ENCODE measurements around the gene ADAM11. TPM values are rescaled to one million over a fixed set of nuclear protein-coding genes. Genes with fewer than 3 reads are reported as not detected.

Gene ADAM11
- total and polyA plus RNA-seq, 2 donors, result 0.81 to 1.9 TPM

DNA sequence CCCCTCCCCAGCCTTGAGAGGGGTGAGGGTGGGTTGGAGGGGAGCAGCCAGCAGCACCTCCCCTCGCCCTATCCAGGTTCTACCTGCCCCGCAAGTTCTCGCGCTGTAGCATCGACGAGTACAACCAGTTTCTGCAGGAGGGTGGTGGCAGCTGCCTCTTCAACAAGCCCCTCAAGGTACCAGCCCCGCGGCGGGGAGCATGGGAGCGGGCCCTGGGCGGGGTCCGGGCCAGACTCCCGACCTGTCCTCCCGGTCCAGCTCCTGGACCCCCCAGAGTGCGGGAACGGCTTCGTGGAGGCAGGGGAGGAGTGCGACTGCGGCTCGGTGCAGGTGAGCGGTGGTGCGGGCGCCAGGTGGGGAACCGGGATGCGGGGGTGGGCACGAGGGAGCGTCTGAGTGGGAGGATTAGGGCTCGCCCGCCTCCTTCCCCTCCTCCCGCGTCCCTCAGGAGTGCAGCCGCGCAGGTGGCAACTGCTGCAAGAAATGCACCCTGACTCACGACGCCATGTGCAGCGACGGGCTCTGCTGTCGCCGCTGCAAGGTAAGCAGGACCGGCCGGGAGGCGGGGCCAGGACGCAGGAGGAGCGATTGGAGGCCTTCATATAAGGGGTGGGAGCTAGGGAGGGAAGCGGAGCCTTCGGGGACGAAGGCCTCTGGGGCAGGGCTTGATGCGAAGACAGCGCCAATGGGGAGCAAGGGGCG, 16.5 kb downstream of the ADAM11 start:
- peak; percentile 95 for DNase-seq (ENCODE audit: extremely low spot score)
- no peaks in the 10 kb centered on the region for H3K4me1 ChIP-seq (ENCODE audit: insufficient read depth)
- H3K27ac ChIP-seq (ENCODE audit: low read depth), result no peak overlapping the region
- peak overlapping the region; percentile 41 for H3K4me3 ChIP-seq (ENCODE audit: low read depth, low read length)
- under 1% methylated on average over 48 of the region's 50 CpGs for WGBS
- H3K36me3 ChIP-seq (ENCODE audit: insufficient read depth), result no peaks in the 10 kb centered on the region

DNA sequence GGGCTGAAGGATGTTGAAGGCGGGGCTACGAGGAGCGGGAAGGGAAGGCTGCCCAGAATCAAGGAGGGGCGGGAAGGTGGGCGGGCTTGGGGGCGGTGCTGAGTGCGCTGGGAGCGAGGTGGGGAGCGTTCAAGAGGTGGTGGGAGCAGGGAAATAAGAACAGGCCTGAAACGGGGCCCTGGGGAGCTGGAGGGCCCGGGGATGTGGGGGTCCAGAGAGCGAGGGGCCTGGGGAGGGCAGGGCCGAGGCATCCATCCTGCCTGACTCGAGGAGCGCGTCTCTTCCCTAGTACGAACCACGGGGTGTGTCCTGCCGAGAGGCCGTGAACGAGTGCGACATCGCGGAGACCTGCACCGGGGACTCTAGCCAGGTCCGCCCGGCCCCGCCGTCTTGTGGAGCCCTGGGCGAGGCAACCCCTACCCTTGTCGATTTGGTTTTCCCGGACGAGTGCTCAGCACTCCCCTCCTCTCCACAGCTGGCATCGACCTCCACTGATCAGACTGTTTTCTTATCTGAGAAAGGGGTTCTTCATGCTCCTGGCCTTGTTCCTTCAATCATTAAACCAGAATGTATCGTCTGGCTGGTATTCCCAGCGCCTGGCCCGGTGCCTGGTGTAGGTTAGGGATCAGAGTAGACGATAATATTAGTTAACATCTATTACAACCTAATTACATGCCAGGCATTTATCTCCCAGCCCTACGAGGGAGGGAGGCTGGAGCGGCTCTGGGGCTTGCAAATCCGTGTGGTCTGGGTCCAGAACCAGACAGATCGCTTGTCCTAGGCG, 17.2 kb downstream of the ADAM11 start:
- 7% methylated on average over 43 of the region's 43 CpGs for WGBS
- Histone ChIP-seq H3K27ac (ENCODE audit: low read depth) (no peak overlapping the region), H3K36me3 (ENCODE audit: insufficient read depth) (no peaks in the 10 kb centered on the region), H3K4me3 (ENCODE audit: low read depth, low read length) (peak overlapping the region; percentile 35), H3K4me1 (ENCODE audit: insufficient read depth) (no peaks in the 10 kb centered on the region)
- DNase-seq (ENCODE audit: extremely low spot score), result no peak

DNA sequence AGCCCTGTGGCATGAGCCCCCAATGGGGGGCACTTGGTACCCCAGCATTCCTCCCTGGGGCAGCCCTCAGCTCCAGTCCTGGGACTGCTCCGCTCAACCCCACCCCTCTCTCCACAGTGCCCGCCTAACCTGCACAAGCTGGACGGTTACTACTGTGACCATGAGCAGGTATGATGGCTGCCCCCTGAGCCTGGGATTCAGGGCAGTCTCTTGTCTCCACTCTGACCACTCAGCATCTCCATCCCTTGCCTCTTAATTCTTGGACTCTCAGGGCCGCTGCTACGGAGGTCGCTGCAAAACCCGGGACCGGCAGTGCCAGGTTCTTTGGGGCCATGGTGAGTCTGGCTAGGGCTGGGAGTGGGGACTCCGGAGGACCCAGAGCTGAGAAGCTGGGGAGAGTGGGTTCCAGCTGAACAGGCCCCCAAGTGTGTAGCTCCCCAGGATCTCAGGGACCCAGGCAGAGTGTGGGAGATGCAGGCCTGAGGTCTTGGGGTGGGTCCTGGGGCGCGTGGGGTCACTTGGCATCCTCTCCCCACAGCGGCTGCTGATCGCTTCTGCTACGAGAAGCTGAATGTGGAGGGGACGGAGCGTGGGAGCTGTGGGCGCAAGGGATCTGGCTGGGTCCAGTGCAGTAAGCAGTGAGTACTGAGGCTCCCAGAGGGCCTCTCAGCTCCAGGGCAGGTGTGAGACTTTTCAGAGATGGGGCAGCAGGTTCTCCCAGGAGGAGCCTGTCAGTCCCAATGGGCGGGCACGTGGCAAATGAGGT, 18.0 kb downstream of the ADAM11 start:
- Histone ChIP-seq H3K4me1 (ENCODE audit: insufficient read depth) (no peaks in the 10 kb centered on the region), H3K27ac (ENCODE audit: low read depth) (no peak overlapping the region), H3K36me3 (ENCODE audit: insufficient read depth) (no peaks in the 10 kb centered on the region), H3K4me3 (ENCODE audit: low read depth, low read length) (no peak overlapping the region)
- DNase-seq (ENCODE audit: extremely low spot score), result no peak
- WGBS, result 88% methylated on average over 19 of the region's 19 CpGs

DNA sequence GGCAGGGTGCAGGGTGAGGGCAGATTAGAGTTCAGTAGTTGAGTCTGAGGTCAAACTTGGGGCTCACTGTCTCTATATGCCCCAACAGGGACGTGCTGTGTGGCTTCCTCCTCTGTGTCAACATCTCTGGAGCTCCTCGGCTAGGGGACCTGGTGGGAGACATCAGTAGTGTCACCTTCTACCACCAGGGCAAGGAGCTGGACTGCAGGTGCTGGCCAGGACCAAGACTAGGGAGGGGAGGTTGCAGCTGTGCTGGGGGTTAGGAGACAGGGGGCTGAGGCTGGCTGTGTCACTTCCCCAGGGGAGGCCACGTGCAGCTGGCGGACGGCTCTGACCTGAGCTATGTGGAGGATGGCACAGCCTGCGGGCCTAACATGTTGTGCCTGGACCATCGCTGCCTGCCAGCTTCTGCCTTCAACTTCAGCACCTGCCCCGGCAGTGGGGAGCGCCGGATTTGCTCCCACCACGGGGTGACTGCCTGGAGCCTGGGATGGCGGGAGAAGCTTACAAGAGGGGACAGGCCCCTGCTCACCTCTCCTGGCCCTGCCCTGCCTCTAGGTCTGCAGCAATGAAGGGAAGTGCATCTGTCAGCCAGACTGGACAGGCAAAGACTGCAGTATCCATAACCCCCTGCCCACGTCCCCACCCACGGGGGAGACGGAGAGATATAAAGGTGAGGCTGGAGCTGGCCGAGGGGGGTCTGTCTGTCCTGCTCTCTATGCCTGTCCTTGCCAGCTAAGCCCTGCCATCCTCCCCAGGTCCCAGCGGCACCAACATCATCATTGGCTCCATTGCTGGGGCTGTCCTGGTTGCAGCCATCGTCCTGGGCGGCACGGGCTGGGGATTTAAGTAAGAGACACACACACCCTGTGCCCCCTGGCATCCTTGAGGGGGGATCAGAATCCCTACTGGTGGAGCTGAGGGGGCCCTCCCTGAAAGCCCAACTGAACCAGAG, 18.9 kb downstream of the ADAM11 start:
- WGBS, result 88% methylated on average over 20 of the region's 20 CpGs
- H3K36me3 ChIP-seq (ENCODE audit: insufficient read depth), result no peaks in the 10 kb centered on the region
- H3K4me3 ChIP-seq (ENCODE audit: low read depth, low read length), result no peak overlapping the region
- H3K4me1 ChIP-seq (ENCODE audit: insufficient read depth), result no peaks in the 10 kb centered on the region
- no peak for DNase-seq (ENCODE audit: extremely low spot score)
- no peak overlapping the region for H3K27ac ChIP-seq (ENCODE audit: low read depth)

GRCh38 chr17:44778656-44779210, 19.9 kb downstream of the ADAM11 start:
- Histone ChIP-seq H3K4me3 (ENCODE audit: low read depth, low read length) (no peak overlapping the region), H3K27ac (ENCODE audit: low read depth) (no peak overlapping the region), H3K4me1 (ENCODE audit: insufficient read depth) (no peaks in the 10 kb centered on the region), H3K36me3 (ENCODE audit: insufficient read depth) (no peaks in the 10 kb centered on the region)
- no peak for DNase-seq (ENCODE audit: extremely low spot score)
- WGBS, result 39% methylated on average over 10 of the region's 10 CpGs

DNA sequence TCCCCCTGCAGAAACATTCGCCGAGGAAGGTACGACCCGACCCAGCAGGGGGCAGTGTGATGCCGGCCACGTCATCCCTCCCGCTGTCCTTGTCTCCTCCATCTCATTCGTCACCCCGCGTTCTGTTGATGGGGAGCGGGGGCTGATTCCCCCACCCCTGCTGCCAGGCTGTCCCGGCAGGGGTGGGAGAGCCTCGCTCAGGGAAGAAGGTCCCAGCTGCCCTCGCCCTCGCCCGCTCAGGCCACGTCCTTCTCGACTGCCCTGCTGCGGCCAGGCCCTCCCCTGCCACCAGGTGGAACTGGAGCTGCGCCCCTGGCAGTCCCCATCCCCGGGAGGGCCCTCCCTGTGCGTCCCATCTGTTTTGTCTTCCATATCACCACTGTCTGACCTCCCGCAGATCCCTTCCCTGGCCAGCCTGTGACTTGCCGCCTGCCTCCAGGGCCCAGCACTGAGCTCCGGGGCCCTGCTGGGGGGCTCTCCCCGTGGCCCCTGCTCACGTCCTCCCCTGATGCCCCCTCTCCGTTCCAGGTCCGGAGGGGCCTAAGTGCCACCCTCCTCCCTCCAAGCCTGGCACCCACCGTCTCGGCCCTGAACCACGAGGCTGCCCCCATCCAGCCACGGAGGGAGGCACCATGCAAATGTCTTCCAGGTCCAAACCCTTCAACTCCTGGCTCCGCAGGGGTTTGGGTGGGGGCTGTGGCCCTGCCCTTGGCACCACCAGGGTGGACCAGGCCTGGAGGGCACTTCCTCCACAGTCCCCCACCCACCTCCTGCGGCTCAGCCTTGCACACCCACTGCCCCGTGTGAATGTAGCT, 20.6 kb downstream of the ADAM11 start:
- H3K27ac ChIP-seq (ENCODE audit: low read depth), result no peak overlapping the region

DNA sequence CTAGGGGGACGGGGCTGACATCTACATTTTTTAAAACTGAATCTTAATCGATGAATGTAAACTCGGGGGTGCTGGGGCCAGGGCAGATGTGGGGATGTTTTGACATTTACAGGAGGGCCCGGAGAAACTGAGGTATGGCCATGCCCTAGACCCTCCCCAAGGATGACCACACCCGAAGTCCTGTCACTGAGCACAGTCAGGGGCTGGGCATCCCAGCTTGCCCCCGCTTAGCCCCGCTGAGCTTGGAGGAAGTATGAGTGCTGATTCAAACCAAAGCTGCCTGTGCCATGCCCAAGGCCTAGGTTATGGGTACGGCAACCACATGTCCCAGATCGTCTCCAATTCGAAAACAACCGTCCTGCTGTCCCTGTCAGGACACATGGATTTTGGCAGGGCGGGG, 21.4 kb downstream of the ADAM11 start:
- WGBS, result 90% methylated on average over 12 of the region's 12 CpGs

More for the DNA sequence above, 20.6 kb downstream of the ADAM11 start:
- Histone ChIP-seq H3K36me3 (ENCODE audit: insufficient read depth) (no peaks in the 10 kb centered on the region), H3K4me3 (ENCODE audit: low read depth, low read length) (peak overlapping the region; percentile 15), H3K4me1 (ENCODE audit: insufficient read depth) (no peaks in the 10 kb centered on the region)
- 14% methylated on average over 36 of the region's 36 CpGs for WGBS
- DNase-seq (ENCODE audit: extremely low spot score), result peak; percentile 72

DNA sequence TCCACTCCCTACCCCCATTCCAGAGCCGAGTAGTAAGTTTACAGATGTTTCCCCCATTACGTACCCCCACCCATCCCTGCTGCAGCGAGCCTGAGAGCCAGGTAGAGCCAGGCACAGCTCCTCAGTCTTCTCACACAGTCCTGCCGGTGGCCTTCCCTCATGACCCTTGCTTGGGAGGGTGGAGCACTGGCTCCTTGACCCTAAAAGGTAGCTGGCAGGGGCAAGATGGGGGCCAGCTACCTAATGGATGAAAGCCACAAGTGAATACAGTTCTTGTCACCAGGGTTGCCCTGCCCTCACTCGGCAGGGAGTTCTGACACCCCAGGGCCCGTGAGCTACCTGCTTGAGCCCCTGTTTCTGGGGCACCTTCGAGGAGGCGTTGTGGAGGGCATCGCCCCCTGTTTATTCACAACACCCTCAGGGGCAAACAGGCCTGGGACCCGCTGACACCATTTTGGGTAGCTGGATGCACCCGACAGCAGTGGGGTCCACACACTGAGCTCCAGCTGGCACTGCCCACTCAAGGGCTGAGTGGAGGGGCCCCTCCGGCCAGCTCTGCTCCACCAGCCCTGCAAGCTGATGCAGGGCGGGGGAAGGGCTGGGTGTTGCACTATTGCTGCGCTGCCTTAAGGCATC, 22.2 kb downstream of the ADAM11 start:
- no peak for DNase-seq (ENCODE audit: extremely low spot score)
- H3K4me1 ChIP-seq (ENCODE audit: insufficient read depth), result no peaks in the 10 kb centered on the region

More for the DNA sequence above, 21.4 kb downstream of the ADAM11 start:
- Histone ChIP-seq H3K4me1 (ENCODE audit: insufficient read depth) (no peaks in the 10 kb centered on the region), H3K27ac (ENCODE audit: low read depth) (no peak overlapping the region), H3K4me3 (ENCODE audit: low read depth, low read length) (no peak overlapping the region), H3K36me3 (ENCODE audit: insufficient read depth) (no peaks in the 10 kb centered on the region)
- DNase-seq (ENCODE audit: extremely low spot score), result no peak

DNA sequence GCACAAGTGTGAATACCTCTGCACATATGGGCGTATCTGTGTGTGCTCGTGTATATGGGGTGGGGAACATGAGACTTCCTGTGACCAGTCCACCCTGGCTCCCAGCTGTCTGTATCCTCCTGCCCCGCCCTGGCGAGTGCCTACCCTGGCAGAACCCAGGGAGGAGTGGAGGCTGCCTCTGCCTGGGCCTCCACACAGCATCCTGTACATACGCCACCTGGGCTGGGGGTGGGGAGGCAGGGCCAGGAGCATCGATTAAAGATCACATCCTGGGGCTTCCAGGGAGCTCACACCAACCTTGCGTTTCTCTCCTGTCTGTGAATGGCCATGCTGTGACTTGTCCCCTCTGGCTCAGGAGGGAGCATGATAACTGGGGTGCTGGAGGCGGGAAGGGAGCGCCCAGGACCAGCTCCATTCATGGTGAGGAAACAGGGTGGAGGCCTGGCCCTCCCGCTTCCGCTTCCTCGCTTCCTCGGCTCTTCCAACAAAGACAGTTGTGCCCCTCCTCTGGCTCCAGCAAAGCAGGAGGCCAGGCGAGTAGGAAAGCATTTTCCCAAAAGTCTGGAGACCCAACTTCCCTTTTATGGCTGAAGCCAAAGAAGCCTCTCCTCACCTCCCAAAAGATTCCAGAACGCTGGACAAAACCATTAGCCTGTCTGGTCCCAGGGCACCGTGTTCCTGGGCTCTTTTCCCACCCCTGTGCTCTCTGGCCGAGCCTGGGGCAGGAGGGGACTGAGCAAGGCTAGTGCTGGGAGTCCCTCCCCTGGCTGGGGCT, 22.9 kb downstream of the ADAM11 start:
- Histone ChIP-seq H3K27ac (ENCODE audit: low read depth) (no peak overlapping the region), H3K36me3 (ENCODE audit: insufficient read depth) (no peaks in the 10 kb centered on the region), H3K4me1 (ENCODE audit: insufficient read depth) (no peaks in the 10 kb centered on the region), H3K4me3 (ENCODE audit: low read depth, low read length) (no peak overlapping the region)
- DNase-seq (ENCODE audit: extremely low spot score), result no peak
- WGBS, result 53% methylated on average over 17 of the region's 17 CpGs

More for the DNA sequence above, 22.2 kb downstream of the ADAM11 start:
- H3K36me3 ChIP-seq (ENCODE audit: insufficient read depth), result no peaks in the 10 kb centered on the region
- H3K27ac ChIP-seq (ENCODE audit: low read depth), result no peak overlapping the region
- H3K4me3 ChIP-seq (ENCODE audit: low read depth, low read length), result no peak overlapping the region
- 91% methylated on average over 14 of the region's 14 CpGs for WGBS

- WGBS, result 34% methylated on average over 11 of the region's 11 CpGs
- H3K36me3 ChIP-seq (ENCODE audit: insufficient read depth), result no peaks in the 10 kb centered on the region
- H3K4me3 ChIP-seq (ENCODE audit: low read depth, low read length), result no peak overlapping the region
- DNase-seq (ENCODE audit: extremely low spot score), result no peak
- no peaks in the 10 kb centered on the region for H3K4me1 ChIP-seq (ENCODE audit: insufficient read depth)
- H3K27ac ChIP-seq (ENCODE audit: low read depth), result no peak overlapping the region
These were observed 23.6 kb downstream of the ADAM11 start for GRCh38 chr17:44782326-44782850.

DNA sequence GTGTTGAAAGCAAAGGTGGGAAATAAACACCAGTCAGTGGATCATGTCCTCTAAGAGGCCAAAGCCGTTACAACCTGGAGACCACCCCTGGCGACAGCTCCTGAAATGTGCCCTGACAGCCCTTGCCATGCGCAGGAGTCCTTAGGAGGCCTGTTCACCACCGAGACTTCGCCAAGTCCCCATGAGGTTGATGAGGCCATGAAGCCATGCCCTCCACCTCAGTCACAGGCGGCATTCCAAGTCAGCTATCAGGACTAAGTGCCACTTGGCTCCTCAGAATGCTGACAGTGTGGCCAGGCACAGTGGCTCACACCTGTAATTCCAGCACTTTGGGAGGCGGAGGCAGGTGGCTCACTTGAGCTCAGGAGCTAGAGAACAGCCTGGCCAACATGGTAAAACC, 27.1 kb downstream of the ADAM11 start:
- H3K4me3 ChIP-seq (ENCODE audit: low read depth, low read length), result no peak overlapping the region
- no peak overlapping the region for H3K27ac ChIP-seq (ENCODE audit: low read depth)
- no peaks in the 10 kb centered on the region for H3K36me3 ChIP-seq (ENCODE audit: insufficient read depth)
- no peaks in the 10 kb centered on the region for H3K4me1 ChIP-seq (ENCODE audit: insufficient read depth)
- WGBS, result 88% methylated on average over 7 of the region's 7 CpGs
- no peak for DNase-seq (ENCODE audit: extremely low spot score)

All from urinary bladder (tissue), 4 donors.